BE2C (cell line): ENCODE data around the gene EMID1. TPM values are rescaled to one million over a fixed set of nuclear protein-coding genes. Genes with fewer than 3 reads are reported as not detected.
A peak's percentile ranks its signal among the peaks of the same experiment; 100 is the strongest.

Experiments
- DNase-seq: peaks from one replicate; pipeline ENCODE4 v3.0.0-alpha.2; 2020
- H3K27me3 ChIP-seq: fragments of 250-450 bp; sonication (Bioruptor Pico); 2 replicates; pipeline ENCODE4 v1.5.1; 2020; ENCODE audit warnings: mild to moderate bottlenecking
- H3K36me3 ChIP-seq: fragments of 250-450 bp; sonication (Bioruptor Pico); 2 replicates; pipeline ENCODE4 v1.5.1; 2020; ENCODE audit warnings: mild to moderate bottlenecking
- H3K4me1 ChIP-seq: fragments of 250-450 bp; sonication (Bioruptor Pico); 2 replicates; pipeline ENCODE4 v1.5.1; 2020
- H3K4me3 ChIP-seq: 2 replicates; pipeline ENCODE4 v1.5.1; 2011; ENCODE audit warnings: low read depth, low read length
- H3K9me3 ChIP-seq: fragments of 250-450 bp; sonication (Bioruptor Pico); 2 replicates; pipeline ENCODE4 v1.5.1; 2020
- CTCF ChIP-seq: IDR thresholded peaks from 2 replicates; pipeline ENCODE4 v1.5.1; 2012; ENCODE audit warnings: mild to moderate bottlenecking, low read depth, low read length
- polyA plus RNA-seq: library from polyadenylated mRNA; unstranded; fragments of >200 nt; gene quantifications from one replicate; pipeline ENCODE4 v1.2.1, GENCODE V29; 2012; ENCODE audit warnings: low read depth, missing spikeins; ENCODE audit not compliant: insufficient read length, insufficient read depth

The EMID1 gene
- 0.97 TPM for polyA plus RNA-seq

- no peaks in the 10 kb centered on the region for H3K9me3 ChIP-seq
- H3K27me3 ChIP-seq, result peaks cover 11% of the 10 kb centered on the region
- TF ChIP-seq CTCF, result no peak
- H3K36me3 ChIP-seq, result no peaks in the 10 kb centered on the region
- H3K4me1 ChIP-seq, result no peaks in the 10 kb centered on the region
- peak within 1 kb of the TSS; percentile 55 for H3K4me3 ChIP-seq
- peak; percentile 73 for DNase-seq
Observed at GRCh38 chr22:29205594-29206371, at the start of gene EMID1. TSS of gene EMID1 (plus strand) at chr22:29205896. CDS start at chr22:29206039, 143 bp downstream.

- Histone ChIP-seq H3K4me3 (no peak overlapping the region), H3K4me1 (no peaks in the 10 kb centered on the region), H3K36me3 (no peaks in the 10 kb centered on the region), H3K9me3 (no peaks in the 10 kb centered on the region), H3K27me3 (no peaks in the 10 kb centered on the region)
- no peak for DNase-seq
- no peak for TF ChIP-seq CTCF
Observed at GRCh38 chr22:29155966-29156365, 49.7 kb upstream of the EMID1 start.

- H3K4me3 ChIP-seq, result no peak overlapping the region
- DNase-seq, result no peak
- H3K36me3 ChIP-seq, result no peaks in the 10 kb centered on the region
- H3K9me3 ChIP-seq, result no peaks in the 10 kb centered on the region
- H3K4me1 ChIP-seq, result no peaks in the 10 kb centered on the region
- peak; percentile 25; the same call in 1 of the 2 replicates for TF ChIP-seq CTCF
- H3K27me3 ChIP-seq, result no peaks in the 10 kb centered on the region
Observed at GRCh38 chr22:29156507-29156906, 49.2 kb upstream of the EMID1 start.

- Histone ChIP-seq H3K27me3 (no peaks in the 10 kb centered on the region), H3K4me1 (no peaks in the 10 kb centered on the region), H3K36me3 (no peaks in the 10 kb centered on the region), H3K4me3 (no peak overlapping the region), H3K9me3 (no peaks in the 10 kb centered on the region)
- TF ChIP-seq CTCF, result no peak
- DNase-seq, result no peak
Observed at GRCh38 chr22:29157759-29158535, 47.7 kb upstream of the EMID1 start.

- H3K4me1 ChIP-seq, result no peaks in the 10 kb centered on the region
- H3K36me3 ChIP-seq, result no peaks in the 10 kb centered on the region
- no peak overlapping the region for H3K4me3 ChIP-seq
- no peaks in the 10 kb centered on the region for H3K27me3 ChIP-seq
- DNase-seq, result no peak
- H3K9me3 ChIP-seq, result no peaks in the 10 kb centered on the region
- no peak for TF ChIP-seq CTCF
Observed at GRCh38 chr22:29158546-29158945, 47.1 kb upstream of the EMID1 start.

- no peaks in the 10 kb centered on the region for H3K4me1 ChIP-seq
- H3K9me3 ChIP-seq, result no peaks in the 10 kb centered on the region
- H3K27me3 ChIP-seq, result no peaks in the 10 kb centered on the region
- TF ChIP-seq CTCF, result no peak
- H3K4me3 ChIP-seq, result no peak overlapping the region
- DNase-seq, result no peak
- no peaks in the 10 kb centered on the region for H3K36me3 ChIP-seq
Observed at GRCh38 chr22:29163808-29164207, 41.9 kb upstream of the EMID1 start.
